HG03439 (cell line): ENCODE results near the gene GJB6.

ENCODE experiments used
- ATAC-seq: cut with Tn5 transposase; IDR thresholded peaks from one replicate; pipeline ENCODE4 v1.9.1; 2021; ENCODE audit warnings: mild to moderate bottlenecking, moderate library complexity; ENCODE audit not compliant: unreplicated experiment

GJB6 gene

GRCh38 chr13:20190481-20191310 is 41.4 kb downstream of the GJB6 start:
- ATAC-seq, result no peak

GRCh38 chr13:20190076-20190475 is 42.0 kb downstream of the GJB6 start:
- no peak for ATAC-seq

GRCh38 chr13:20188667-20189553 is 43.2 kb downstream of the GJB6 start:
- ATAC-seq, result no peak

GRCh38 chr13:20186771-20187170 is 45.3 kb downstream of the GJB6 start:
- no peak for ATAC-seq

GRCh38 chr13:20185366-20186056 is 46.6 kb downstream of the GJB6 start:
- no peak for ATAC-seq

- ATAC-seq, result peak; percentile 64
These were observed 49.8 kb downstream of the GJB6 start for GRCh38 chr13:20182231-20182846.

GRCh38 chr13:20181188-20181587 is 50.9 kb downstream of the GJB6 start:
- ATAC-seq, result no peak

GRCh38 chr13:20178156-20178555 is 54.0 kb downstream of the GJB6 start:
- no peak for ATAC-seq

- ATAC-seq, result no peak
These were observed 54.9 kb downstream of the GJB6 start for GRCh38 chr13:20177049-20177831.

- no peak for ATAC-seq
These were observed 56.0 kb downstream of the GJB6 start for GRCh38 chr13:20175907-20176652.

GRCh38 chr13:20175406-20175794 is 56.7 kb downstream of the GJB6 start:
- ATAC-seq, result no peak

GRCh38 chr13:20174656-20175405 is 57.3 kb downstream of the GJB6 start:
- peak; percentile 94 for ATAC-seq

- no peak for ATAC-seq
These were observed 58.9 kb downstream of the GJB6 start for GRCh38 chr13:20173116-20173746.
